ENCODE measurements around the gene CACNA2D3.

DNA sequence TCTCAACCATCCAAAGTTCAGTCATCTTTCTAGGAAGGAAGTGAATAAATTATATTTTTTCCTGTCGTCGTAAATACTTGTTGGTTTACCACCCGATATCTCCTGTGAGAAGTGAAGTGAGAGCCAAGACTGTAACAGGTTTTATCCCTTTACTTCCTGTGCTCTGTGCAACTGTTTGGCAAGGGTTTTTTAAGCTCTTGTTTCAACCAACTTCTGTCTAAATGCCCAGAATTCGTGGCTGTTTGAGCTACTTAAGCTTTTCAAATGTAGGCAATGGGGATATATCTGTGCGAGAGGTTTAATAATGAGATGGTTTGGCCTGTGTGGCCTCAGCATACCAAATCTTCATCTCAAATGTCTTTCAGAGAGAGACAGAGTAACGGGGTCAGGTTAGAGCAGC, 670.8 kb downstream of the CACNA2D3 start:
- TF ChIP-seq, protein P1, sequence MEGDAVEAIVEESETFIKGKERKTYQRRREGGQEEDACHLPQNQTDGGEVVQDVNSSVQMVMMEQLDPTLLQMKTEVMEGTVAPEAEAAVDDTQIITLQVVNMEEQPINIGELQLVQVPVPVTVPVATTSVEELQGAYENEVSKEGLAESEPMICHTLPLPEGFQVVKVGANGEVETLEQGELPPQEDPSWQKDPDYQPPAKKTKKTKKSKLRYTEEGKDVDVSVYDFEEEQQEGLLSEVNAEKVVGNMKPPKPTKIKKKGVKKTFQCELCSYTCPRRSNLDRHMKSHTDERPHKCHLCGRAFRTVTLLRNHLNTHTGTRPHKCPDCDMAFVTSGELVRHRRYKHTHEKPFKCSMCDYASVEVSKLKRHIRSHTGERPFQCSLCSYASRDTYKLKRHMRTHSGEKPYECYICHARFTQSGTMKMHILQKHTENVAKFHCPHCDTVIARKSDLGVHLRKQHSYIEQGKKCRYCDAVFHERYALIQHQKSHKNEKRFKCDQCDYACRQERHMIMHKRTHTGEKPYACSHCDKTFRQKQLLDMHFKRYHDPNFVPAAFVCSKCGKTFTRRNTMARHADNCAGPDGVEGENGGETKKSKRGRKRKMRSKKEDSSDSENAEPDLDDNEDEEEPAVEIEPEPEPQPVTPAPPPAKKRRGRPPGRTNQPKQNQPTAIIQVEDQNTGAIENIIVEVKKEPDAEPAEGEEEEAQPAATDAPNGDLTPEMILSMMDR (IDR thresholded peaks at IDR 0.05): no peak
- TF ChIP-seq POLR2A (IDR thresholded peaks at IDR 0.05) (no peak), POLR2AphosphoS5 (IDR thresholded peaks at IDR 0.05) (no peak)
